ENCODE measurements around the gene NHEJ1. TPM values are rescaled to one million over a fixed set of nuclear protein-coding genes. Genes with fewer than 3 reads are reported as not detected.

The NHEJ1 gene
- total RNA-seq, 1 experiment from 2014 or later: 16.7 TPM

- no peak overlapping the region for H3K4me2 ChIP-seq (ENCODE audit: low read length)
- no peak for DNase-seq
- ATAC-seq: no peak
- no peaks in the 10 kb centered on the region for H4K20me1 ChIP-seq (ENCODE audit: low read length)
- no peaks in the 10 kb centered on the region for H3K79me2 ChIP-seq (ENCODE audit: low read length)
- TF ChIP-seq EZH2 (IDR thresholded peaks at IDR 0.05; ENCODE audit: low read length, unreplicated experiment) (no peak), CTCF (conservative IDR thresholded peaks at IDR 0.05; ENCODE audit: low read depth, low read length) (no peak), EZH2phosphoT487 (IDR thresholded peaks at IDR 0.05; ENCODE audit: borderline replicate concordance, low read length) (no peak)
- no peak overlapping the region for H3K9ac ChIP-seq (ENCODE audit: low read length)
- H3K9me2 ChIP-seq (replicated peaks; ENCODE audit: low read length): no peaks in the 10 kb centered on the region
- H3K4me1 ChIP-seq (ENCODE audit: insufficient read depth, low read length): peaks cover 14% of the 10 kb centered on the region
- H3K4me3 ChIP-seq (ENCODE audit: low read length): no peak overlapping the region
- POLR2A ChIA-PET (ENCODE audit: unreplicated experiment): no interaction called here
- no peak overlapping the region for H3K27ac ChIP-seq (ENCODE audit: low read length)
- no TSS peak for BruUV-seq (replicated peaks)
- no peaks in the 10 kb centered on the region for H3F3A ChIP-seq (ENCODE audit: low read length, unreplicated experiment)
- no peak overlapping the region for H2AFZ ChIP-seq (ENCODE audit: low read length)
- intact Hi-C loops (cut with micrococcal nuclease): loop anchor here (5.0 kb wide), 1 partner anchor 68 kb away; no protein-coding TSS in a partner anchor
- H3K9me3 ChIP-seq (ENCODE audit: low read length): no peaks in the 10 kb centered on the region
- peaks cover 6% of the 10 kb centered on the region for H3K36me3 ChIP-seq (ENCODE audit: low read depth, low read length)
- no peaks in the 10 kb centered on the region for H3K27me3 ChIP-seq (ENCODE audit: low read length)
- CTCF ChIA-PET: no interaction called here
Observed at GRCh38 chr2:219140722-219141121, 19.9 kb downstream of the NHEJ1 start.

- no peaks in the 10 kb centered on the region for H3F3A ChIP-seq (ENCODE audit: low read length, unreplicated experiment)
- no peak overlapping the region for H2AFZ ChIP-seq (ENCODE audit: low read length)
- no TSS peak for BruUV-seq (replicated peaks)
- no peak overlapping the region for H3K4me2 ChIP-seq (ENCODE audit: low read length)
- H3K4me3 ChIP-seq (ENCODE audit: low read length): no peak overlapping the region
- no peaks in the 10 kb centered on the region for H4K20me1 ChIP-seq (ENCODE audit: low read length)
- no peak overlapping the region for H3K9ac ChIP-seq (ENCODE audit: low read length)
- no peaks in the 10 kb centered on the region for H3K79me2 ChIP-seq (ENCODE audit: low read length)
- no peak for ATAC-seq
- CTCF ChIA-PET: no interaction called here
- intact Hi-C loops (cut with micrococcal nuclease): no loop called here
- DNase-seq: no peak
- POLR2A ChIA-PET (ENCODE audit: unreplicated experiment): no interaction called here
- no peaks in the 10 kb centered on the region for H3K9me3 ChIP-seq (ENCODE audit: low read length)
- no peak overlapping the region for H3K27ac ChIP-seq (ENCODE audit: low read length)
- peaks cover 13% of the 10 kb centered on the region; the same call in 1 of the 2 replicates for H3K4me1 ChIP-seq (ENCODE audit: insufficient read depth, low read length)
- no peaks in the 10 kb centered on the region for H3K36me3 ChIP-seq (ENCODE audit: low read depth, low read length)
- H3K27me3 ChIP-seq (ENCODE audit: low read length): no peaks in the 10 kb centered on the region
- no peak for TF ChIP-seq CTCF (conservative IDR thresholded peaks at IDR 0.05; ENCODE audit: low read depth, low read length)
- no peak for TF ChIP-seq EZH2phosphoT487 (IDR thresholded peaks at IDR 0.05; ENCODE audit: borderline replicate concordance, low read length)
- no peak for TF ChIP-seq EZH2 (IDR thresholded peaks at IDR 0.05; ENCODE audit: low read length, unreplicated experiment)
- H3K9me2 ChIP-seq (replicated peaks; ENCODE audit: low read length): no peaks in the 10 kb centered on the region
Observed at GRCh38 chr2:219133976-219134375, 26.6 kb downstream of the NHEJ1 start.

DNA sequence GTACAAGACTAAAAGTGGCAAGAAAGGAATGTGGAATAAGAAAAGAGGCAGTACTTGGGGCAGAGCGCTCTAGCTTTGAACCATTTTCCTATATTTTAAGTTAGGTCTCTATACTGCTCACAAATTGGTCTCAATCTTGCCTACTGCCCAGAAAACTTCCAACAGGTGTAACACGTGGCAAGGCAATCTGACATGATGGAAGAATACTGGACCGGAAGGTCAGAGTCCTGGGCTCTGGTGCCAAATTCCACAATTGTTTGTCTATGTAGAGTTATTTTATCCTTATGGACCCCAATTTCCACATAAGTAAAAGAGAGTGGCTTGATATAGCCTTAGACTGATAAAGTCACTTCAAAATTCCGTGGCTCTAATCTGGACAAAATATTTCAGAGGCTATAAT lies 28.9 kb downstream of the NHEJ1 start:
- DNase-seq: no peak
- no peaks in the 10 kb centered on the region for H3K27me3 ChIP-seq (ENCODE audit: low read length)
- no peak for TF ChIP-seq EZH2phosphoT487 (IDR thresholded peaks at IDR 0.05; ENCODE audit: borderline replicate concordance, low read length)
- TF ChIP-seq EZH2 (IDR thresholded peaks at IDR 0.05; ENCODE audit: low read length, unreplicated experiment): no peak
- no peak for TF ChIP-seq CTCF (conservative IDR thresholded peaks at IDR 0.05; ENCODE audit: low read depth, low read length)

More for the DNA sequence above, 28.9 kb downstream of the NHEJ1 start:
- ChIA-PET POLR2A (ENCODE audit: unreplicated experiment) (interaction anchor here (0.6 kb wide), 1 partner anchor 22 kb away, joined by 3 read pairs; no protein-coding TSS in a partner anchor), CTCF (interaction anchor here (1.0 kb wide), 1 partner anchor 12 kb away, joined by 4 read pairs; no protein-coding TSS in a partner anchor)
- Histone ChIP-seq H3K4me3 (ENCODE audit: low read length) (no peak overlapping the region), H3K9ac (ENCODE audit: low read length) (no peak overlapping the region), H3K9me3 (ENCODE audit: low read length) (no peaks in the 10 kb centered on the region), H4K20me1 (ENCODE audit: low read length) (no peaks in the 10 kb centered on the region), H3K79me2 (ENCODE audit: low read length) (no peaks in the 10 kb centered on the region), H3K36me3 (ENCODE audit: low read depth, low read length) (no peaks in the 10 kb centered on the region), H3K27ac (ENCODE audit: low read length) (no peak overlapping the region), H2AFZ (ENCODE audit: low read length) (no peak overlapping the region), H3K4me2 (ENCODE audit: low read length) (no peak overlapping the region), H3K4me1 (ENCODE audit: insufficient read depth, low read length) (peaks cover 28% of the 10 kb centered on the region), H3K9me2 (replicated peaks; ENCODE audit: low read length) (no peaks in the 10 kb centered on the region), H3F3A (ENCODE audit: low read length, unreplicated experiment) (no peaks in the 10 kb centered on the region)
- intact Hi-C loops (cut with micrococcal nuclease): no loop called here
- no TSS peak for BruUV-seq (replicated peaks)
- ATAC-seq: peak; percentile 17

Measured in PC-3 (cell line).